Subcutaneous adipose tissue (tissue), 4 donors: ENCODE measurements around the gene BABAM1. TPM values are rescaled to one million over a fixed set of nuclear protein-coding genes. Genes with fewer than 3 reads are reported as not detected.

Experiments used
- CTCF ChIP-seq: fragments of 450-650 bp; IDR thresholded peaks from one replicate; pipeline ENCODE4 v1.5.1; 2016; ENCODE audit warnings: low read depth, mild to moderate bottlenecking, control low read depth, antibody characterized with exemption, moderate library complexity
- total RNA-seq, 4 donors: library from RNA; depleted of rRNA; stranded (reverse); fragments of >200 nt; gene quantifications; one replicate each; pipeline ENCODE4 v1.1.0, GENCODE V29; 2016

The BABAM1 gene
- total RNA-seq, 4 donors from 2014 or later = 49.6 to 60.6 (median 54.7) TPM

DNA sequence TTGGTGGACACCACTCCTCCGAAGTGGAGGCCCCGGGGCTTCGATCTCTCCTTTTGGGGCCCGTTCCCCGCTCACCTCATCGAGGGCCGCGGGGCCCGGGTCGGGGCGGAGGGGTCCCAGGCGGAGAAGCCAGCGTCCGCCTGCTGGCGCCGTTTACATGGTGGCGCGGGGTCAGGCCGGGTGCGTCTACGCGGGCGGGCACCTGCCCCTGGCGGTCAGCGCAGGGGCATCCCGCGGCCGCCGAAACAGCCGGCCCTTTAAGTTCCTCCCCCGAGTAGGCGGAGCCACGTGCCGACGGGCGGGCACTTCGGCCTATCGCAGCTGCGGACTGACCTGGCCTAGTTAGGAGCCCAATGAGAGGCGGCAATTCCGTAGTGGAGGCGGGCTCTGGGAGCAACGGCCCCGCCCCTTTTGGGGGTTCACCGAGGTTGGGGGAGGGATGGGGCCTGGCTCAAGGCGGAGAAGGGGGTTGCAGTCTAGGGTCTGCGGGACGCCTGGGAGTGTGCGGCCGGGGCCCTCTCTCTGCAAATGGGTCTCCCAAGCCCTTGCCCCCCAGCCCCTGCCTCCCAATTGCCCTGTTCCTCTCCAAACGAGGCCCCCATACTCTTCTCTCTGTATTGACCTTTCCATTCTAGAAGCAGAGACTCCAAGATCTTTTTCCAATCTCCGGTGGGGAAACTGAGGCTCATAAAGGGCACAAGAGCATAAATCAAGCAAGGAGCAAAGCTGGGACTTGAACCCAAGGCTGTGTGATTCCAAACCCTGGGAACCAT, 36.1 kb downstream of the BABAM1 start, which contains the start of gene ABHD8:
TSS of gene ABHD8 (minus strand) at position 259 of the 773 bp plus-strand sequence. CDS start 1,809 bp downstream, outside the sequence.
- TF ChIP-seq CTCF = no peak

- no peak for TF ChIP-seq CTCF
Observed at GRCh38 chr19:17303940-17304267, 36.7 kb downstream of the BABAM1 start.

- no peak for TF ChIP-seq CTCF
Observed at GRCh38 chr19:17304386-17305215, 37.4 kb downstream of the BABAM1 start.

- no peak for TF ChIP-seq CTCF
Observed at GRCh38 chr19:17305216-17305516, 37.9 kb downstream of the BABAM1 start.

- no peak for TF ChIP-seq CTCF
Observed at GRCh38 chr19:17305517-17306284, 38.5 kb downstream of the BABAM1 start, which contains the start of gene MRPL34. MRPL34 (plus strand) TSS chr19:17305872; CDS start chr19:17305893, 21 bp downstream.

GRCh38 chr19:17306285-17306714, 39.1 kb downstream of the BABAM1 start:
- no peak for TF ChIP-seq CTCF
